ENCODE results near the gene KCNK7.
"Not testable (repeated sequence)": the region's sequence is repeated elsewhere in the genome, so short reads cannot be mapped to it uniquely, and the experiment has no call there.

GRCh38 chr11:65639228-65639597, 43.6 kb upstream of the KCNK7 start:
- TF ChIP-seq CTCF (IDR thresholded peaks at IDR 0.05 in 2 of 3, conservative IDR thresholded peaks at IDR 0.05 in 1 of 3; ENCODE audit: borderline replicate concordance in 1 of 3, insufficient read depth in 1 of 3, low read depth in 2 of 3, low read length in 2 of 3); JUND (IDR thresholded peaks at IDR 0.05); POLR2A (IDR thresholded peaks at IDR 0.05; ENCODE audit: borderline replicate concordance, extremely low read depth, insufficient read depth, insufficient read length); EZH2 (IDR thresholded peaks at IDR 0.05); TCF7L2 (IDR thresholded peaks at IDR 0.05; ENCODE audit: borderline replicate concordance, extremely low read depth, insufficient read depth, insufficient read length); SP1 (IDR thresholded peaks at IDR 0.05; ENCODE audit: low read depth); POLR2AphosphoS5 (IDR thresholded peaks at IDR 0.05; ENCODE audit: low read depth, low read length); ZBTB33 (IDR thresholded peaks at IDR 0.05; ENCODE audit: extremely low read depth, insufficient replicate concordance, low read length); ATF3 (IDR thresholded peaks at IDR 0.05); REST (IDR thresholded peaks at IDR 0.05; ENCODE audit: low read depth); CEBPB (IDR thresholded peaks at IDR 0.05; ENCODE audit: low read depth); ZNF274 (IDR thresholded peaks at IDR 0.05; ENCODE audit: low read depth, low read length); YY1 (IDR thresholded peaks at IDR 0.05; ENCODE audit: extremely low read depth, insufficient replicate concordance, low read depth, low read length): not testable (repeated sequence)
